Peyer's patch (tissue), 4 donors: Measurements from ENCODE around the gene ARHGAP30.

ENCODE experiments used
- POLR2A ChIP-seq, 2 donors: fragments of 450-650 bp; IDR thresholded peaks; one replicate each; pipeline ENCODE4 v1.5.1; 2017; ENCODE audit warnings: antibody characterized with exemption in 2 of 2, mild to moderate bottlenecking in 2 of 2, moderate library complexity in 2 of 2
- TF ChIP-seq, protein P1 (sequence below), 6 experiments: fragments of 450-650 bp in 4 of 6; fragments of 200-600 bp in 2 of 6; sonication (generic) in 1 of 6; IDR thresholded peaks; one replicate each; pipeline ENCODE4 v1.5.1; 2017 to 2019; ENCODE audit warnings: antibody characterized with exemption in 6 of 6, mild to moderate bottlenecking in 3 of 6, moderate library complexity in 1 of 6

DNA sequence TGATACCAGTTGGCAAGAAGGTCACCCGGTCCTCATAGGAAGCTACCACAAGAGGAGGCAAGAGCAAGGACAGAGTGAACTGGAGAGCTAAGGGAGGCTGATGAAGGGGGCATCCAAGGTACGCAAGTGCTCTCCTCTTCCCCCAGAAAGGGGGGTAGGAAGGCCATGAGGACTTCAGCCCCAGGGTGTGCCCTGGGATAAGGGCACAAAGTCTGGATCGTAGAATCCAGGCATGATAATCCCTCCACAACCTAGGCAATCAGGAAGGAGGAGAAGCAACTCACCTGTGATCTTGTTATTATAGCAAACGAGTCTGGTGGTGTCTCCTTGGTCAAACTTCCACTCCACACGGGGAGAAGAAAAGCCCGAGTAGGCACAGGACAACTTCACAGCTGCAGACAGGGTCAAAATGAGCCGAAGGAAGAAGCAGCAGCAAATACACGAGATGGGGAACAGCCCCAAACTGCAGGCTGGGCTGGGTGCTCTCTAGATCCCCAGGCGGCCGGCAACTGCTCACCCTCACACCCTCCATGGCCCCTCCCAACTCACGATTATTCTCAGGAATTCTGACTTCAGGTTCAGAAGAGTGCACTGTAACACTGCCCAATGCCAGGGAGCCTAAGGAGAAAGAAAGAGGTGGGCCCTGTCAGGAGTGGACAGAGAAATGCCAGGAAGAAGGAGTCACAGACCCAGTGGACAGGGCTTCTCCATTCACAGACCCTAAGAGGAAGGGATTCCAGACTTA is 68.8 kb downstream of the ARHGAP30 start:
- no peak for TF ChIP-seq POLR2A (IDR thresholded peaks at IDR 0.05)
- TF ChIP-seq, protein P1, sequence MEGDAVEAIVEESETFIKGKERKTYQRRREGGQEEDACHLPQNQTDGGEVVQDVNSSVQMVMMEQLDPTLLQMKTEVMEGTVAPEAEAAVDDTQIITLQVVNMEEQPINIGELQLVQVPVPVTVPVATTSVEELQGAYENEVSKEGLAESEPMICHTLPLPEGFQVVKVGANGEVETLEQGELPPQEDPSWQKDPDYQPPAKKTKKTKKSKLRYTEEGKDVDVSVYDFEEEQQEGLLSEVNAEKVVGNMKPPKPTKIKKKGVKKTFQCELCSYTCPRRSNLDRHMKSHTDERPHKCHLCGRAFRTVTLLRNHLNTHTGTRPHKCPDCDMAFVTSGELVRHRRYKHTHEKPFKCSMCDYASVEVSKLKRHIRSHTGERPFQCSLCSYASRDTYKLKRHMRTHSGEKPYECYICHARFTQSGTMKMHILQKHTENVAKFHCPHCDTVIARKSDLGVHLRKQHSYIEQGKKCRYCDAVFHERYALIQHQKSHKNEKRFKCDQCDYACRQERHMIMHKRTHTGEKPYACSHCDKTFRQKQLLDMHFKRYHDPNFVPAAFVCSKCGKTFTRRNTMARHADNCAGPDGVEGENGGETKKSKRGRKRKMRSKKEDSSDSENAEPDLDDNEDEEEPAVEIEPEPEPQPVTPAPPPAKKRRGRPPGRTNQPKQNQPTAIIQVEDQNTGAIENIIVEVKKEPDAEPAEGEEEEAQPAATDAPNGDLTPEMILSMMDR (IDR thresholded peaks at IDR 0.05) = no peak
